COLO668 (cell line): ENCODE data around the gene MLLT10.

Experiments
- DNase-seq: peaks from one replicate; lab custom pipeline; 2025; ENCODE audit not compliant: unreplicated experiment; lab: John Stamatoyannopoulos, UW

The MLLT10 gene

DNA sequence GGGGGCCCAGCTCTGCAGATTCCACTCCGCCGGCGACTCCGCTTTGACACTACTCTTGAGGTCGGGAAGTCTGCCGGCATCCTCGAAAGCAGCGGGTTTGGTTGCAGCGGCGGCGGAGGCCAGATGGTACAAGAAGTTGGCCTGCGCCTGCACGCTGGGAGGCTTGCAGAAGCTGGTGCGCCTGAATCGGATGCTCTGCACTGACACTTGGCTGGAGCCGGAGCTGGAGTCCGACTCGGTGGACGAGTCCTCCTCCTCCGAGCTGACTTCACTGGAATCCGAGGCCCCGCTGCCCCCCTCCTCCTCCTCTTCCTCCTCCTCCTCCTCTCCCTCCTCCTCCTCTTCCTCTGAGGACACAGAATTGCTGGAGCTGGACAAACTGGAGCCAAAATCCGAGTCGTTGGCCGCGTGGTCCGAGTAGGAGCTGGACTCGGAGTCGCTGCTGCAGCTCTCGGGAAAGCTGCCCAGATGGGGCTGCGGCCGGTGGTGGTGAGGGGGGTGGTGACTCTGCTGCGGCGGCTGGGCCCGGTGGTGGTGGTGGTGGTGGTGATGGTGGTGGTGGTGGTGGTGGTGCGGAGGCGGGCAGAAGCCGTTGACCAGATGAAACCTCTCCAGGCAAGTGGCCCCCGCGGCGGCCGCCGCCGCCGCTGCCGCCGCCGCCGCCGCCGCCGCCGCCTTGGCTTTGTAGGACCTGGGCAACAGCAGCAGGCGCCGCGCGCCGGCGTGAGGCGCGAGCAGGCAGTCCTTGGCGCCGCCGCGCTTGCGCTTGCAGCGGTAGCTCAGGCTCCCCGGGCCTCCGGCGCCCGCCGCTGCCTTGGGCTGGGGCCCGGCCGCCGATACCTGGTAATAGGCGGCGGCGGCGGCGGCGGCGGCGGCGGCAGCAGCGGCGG lies 17.5 kb upstream of the MLLT10 start:
- peak; percentile 65 for DNase-seq

DNA sequence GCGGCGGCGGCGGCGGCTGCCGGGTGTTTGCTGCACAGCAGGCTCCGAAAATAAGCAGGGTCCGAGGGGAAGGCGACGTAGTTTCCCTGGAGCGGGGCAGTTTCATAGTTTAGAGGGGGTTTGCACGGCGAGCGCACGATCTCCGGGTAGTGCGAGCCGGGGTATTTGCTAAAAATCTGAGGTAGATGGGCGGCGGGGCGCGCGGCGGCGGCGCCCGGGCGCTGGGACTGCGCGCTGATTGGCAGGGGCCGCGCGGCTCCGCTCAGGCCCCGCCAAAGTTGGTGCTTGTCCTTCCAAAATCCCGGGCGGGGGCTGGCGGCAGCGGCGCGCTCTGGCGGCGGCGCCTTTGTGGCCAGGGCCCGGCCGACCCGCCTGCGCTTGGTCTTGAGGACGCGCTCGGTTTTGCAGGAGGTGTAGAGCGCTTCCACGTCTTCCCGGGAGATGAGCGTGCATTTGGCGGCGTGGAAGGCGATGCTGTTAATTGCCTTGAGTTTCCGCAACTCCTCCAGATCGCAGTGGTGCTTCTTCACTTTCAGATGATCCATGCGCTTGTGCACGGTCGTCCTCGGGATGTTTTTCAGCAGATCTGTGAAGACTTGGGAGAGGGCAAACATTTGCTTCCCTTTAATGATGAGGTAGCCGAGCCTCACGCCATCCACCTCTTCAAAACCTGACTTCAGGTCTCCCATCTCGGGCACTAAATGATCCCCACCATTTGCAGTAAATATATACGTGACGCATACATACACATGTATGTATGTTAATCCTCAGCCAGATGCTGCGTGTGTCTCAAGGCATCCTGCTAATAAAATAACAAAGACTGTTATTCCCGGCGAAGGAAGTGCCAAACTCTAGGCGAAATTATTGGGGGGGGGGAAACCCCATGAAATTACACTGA lies 16.6 kb upstream of the MLLT10 start:
- DNase-seq = peak; percentile 67

DNA sequence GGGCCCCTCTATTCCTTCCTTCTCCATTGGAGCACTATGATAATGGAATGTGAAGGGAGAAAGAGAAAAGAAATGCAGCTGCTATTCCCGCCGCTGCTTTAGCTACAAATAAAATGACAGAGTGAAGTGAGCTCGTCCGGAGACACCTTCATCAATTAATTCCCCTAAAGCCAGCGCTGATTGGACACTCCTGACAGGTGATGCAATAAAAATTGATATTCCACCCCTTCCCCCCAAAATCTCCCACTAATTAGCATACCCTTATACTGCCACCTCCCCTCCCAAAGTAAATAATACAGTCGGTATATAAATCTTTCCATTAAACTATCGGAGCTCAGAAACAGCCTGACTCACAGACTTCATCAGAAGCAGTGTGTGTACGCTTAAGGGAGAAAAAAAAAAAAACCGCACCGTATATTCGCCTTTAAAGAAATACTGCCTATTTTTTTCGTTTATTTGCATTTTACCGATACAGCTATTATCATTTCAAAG lies 15.8 kb upstream of the MLLT10 start:
- DNase-seq = peak; percentile 38

DNA sequence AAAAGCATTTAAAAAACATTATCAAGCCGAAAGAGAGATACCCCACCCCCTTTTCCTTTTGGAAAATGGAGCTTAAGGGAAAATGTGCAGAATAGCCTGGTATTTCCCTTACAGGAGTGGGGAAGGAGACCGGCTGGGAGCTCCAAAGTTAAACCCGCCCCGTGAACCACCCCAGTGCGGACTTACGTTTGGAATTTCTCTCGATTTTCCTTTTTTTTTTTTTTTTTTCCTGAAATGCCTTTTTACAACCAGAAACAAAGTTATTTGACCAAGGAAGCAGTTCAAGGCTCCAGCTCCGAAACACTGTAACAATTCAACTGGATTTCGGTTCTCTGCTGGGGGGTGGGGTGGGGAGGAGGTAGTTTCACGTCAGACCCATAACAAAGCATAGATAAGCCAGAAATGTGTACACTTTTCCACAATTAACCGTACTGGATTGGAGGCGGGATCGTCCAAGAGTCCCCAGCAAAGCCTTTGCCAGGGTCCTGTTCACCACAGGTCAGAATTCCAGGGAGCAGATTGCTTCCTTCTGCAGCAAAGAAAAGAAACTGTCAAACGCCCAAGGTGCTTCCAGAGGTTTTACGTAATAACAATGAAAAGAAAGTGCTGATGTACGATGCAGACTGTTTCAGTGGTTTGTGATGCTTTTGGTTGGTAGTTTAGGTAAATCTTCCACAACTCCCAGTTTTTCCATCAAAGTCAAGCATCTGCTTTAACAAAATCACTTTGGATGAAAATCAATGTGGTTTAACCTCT lies 15.2 kb upstream of the MLLT10 start:
- DNase-seq = no peak

DNA sequence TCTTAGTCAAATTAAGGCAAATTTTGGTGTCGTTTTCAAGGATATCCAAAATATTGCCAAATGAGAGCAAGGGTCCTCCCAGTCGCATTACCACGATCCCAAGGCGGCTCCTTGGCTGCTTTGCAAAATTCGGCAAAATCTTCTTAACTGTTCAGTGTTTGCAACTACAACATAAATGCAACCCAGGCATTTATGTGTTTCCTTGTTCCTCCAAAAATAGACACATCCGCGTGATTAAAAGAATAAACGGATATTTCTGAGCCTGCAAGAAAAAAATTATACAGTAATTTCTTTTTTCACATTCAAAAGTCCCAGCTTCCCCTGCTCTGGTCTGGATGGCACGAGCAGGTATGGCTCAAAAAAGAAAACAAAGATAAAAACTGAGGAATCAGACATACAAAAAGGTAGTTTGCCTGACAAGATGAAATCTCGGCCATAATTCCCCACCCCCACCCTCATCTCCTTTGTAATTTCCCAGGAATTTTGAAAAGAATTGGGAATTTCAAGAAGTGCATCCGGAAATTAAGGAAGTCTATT lies 14.6 kb upstream of the MLLT10 start:
- no peak for DNase-seq

DNA sequence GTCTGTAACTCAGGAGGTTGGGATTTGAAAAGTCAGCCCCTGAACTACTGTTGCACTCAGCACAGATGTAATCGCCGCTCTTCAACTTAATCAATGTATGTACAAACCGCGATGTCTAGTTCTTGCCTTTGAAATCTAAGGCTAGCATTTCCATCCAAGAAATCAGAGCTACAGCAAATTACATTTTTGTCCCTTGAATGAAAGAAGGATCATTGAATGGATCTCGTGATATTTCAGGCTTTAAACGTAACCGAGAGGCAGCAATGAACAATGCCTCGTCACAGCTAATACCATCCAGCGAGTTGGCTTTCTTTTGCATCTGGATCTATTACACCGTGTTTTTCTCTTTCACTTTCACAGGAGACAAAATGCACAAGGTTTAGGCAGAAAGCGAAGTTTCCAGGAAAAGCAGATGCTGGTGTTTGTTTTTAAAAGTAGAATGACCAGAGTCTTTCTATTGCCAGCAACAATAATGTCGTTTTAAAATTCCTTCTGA lies 14.0 kb upstream of the MLLT10 start:
- DNase-seq = peak; percentile 7

DNA sequence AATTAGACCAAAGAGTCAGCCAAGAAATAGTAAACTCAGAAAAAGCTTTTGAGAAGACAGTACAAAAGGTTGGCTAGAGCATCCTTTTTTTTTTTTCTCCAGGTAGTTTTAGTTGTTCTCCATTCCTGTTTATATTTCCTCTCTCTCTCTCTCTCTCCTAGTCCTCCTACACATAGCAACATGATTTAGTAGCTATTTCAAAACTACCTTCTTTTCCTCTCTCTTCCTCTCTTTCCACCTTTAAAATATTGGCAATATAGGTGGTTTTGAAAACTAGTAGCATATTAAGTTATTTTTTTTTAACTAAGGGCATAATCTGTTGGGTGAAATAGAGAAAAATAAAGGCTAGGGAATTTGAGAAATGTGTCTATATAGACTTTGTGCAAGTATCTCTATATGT lies 13.5 kb upstream of the MLLT10 start:
- DNase-seq = no peak

DNA sequence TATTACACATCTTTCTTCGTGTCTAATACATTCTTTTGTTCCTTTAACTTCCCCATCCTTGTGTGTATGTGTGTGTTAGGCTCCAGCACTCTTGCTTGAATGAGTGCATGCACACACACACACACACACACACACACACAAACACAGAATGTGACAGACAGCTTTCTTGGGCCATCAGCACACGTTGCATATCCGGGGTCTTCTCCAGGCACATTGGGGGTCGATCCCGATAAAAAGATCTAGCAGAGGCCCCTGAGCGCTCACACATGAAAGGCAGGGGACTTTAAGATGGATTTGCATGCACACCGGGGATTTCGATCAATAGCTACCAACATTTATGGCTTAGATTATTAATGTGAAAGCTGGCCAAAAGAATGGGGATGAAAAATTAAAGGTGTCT lies 13.1 kb upstream of the MLLT10 start:
- no peak for DNase-seq

DNA sequence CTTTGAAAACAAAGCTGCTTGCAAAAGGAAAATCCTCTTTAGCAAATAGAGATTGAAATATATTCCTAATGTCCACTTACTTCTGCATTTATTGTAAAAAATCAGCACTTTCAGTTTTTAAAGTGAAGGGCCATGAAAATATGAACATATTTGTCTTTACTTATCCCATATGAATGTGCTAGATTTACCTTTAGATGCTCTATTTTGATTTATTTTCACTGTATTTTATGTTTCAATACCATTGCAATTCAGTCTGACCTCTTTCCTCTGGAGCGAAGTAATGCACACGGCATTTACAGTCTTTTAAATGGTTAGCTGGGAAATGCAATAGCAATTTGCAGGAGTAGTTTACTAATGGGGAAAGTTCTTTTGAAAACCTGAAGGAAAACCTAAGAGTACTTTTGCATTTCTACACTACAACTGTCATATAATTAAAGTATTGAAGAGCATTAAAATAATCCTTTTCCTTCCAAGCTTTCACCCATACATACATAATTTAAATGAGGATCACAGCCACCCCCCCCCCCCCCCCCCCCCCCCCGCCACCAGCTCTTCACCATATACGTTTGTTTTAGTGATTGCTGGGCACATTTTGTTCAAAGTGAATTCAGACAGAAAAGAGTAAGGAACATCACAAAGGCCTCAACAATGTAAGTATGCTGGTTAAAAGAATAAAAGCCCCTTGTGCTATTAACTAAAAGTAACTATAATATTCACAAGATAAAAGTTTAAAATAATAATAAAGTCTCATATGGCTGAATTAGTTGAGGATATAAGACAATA lies 12.1 kb upstream of the MLLT10 start:
- no peak for DNase-seq

DNA sequence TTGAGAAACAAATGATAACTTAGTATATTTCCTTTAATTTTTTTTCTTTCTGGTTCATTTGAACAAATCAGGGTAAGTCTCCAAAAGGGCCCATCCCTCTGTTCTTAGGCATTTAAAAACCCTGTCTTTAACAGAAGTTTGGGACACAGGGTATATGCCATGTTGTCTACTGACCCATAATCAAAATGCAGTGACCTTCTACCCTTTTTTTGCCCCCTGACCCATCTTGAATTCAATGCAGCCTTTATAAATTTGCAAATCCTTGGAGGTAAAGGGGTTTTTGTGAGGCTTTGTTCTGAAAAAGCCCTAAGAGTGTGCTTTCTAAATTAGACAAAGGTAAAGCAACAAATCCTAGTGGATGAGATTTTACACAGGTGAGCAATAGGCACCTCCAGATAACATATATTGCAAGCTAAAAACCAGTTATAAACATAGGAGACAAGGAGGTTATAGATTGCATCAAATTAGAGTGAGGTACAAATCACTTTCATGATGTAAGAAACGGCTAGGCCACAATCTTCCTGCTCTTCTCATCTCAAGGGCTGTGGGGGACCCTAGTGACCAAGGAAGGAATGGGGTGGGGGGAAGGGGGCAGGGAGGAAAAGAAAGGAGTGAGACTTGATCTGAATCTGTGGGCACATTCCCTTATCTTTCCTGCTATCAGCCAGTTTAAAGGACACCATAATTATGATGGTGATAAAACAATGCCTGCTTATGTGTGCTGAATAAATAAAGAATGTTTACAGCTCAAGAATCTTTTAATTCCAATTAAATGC lies 11.2 kb upstream of the MLLT10 start:
- no peak for DNase-seq

DNA sequence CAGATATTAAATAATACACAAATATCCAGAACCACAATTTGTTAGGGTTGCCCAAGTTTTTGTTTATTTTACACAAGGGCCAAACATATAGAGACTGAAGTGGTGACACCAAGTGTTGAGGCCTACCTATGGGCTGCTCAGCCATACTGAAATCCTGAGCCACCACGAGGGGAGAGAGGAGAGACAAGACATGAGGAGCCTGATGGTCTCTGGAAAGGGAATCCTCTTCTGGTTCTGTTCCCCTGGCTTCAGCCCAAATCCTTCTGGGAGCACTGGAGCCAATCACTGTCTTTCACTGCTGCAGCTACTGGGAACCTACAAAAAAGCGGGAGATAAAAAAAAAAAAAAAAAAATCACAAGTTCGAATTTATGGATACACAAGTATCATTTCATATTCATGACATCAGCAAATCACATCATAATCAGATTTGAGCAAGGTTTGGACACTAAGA lies 10.4 kb upstream of the MLLT10 start:
- DNase-seq = no peak

DNA sequence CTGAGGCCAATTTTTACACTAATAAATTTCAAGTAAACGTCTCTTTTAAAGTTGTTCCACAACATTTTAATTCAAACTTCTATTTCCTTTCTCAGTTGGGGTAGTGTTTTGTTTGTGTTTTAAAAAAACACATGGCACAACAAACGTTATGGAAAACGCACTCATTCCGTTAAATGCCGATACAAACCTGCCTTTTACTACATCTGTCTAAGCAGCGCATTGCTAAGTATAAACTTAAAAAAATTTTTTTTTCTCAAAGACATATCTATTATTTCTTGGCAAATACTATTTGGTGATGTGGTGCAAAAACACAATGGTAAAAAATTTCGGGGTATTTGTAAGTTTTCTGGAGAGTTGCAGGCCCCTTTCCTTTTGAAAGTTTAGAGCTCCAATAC lies 9.9 kb upstream of the MLLT10 start:
- no peak for DNase-seq

DNA sequence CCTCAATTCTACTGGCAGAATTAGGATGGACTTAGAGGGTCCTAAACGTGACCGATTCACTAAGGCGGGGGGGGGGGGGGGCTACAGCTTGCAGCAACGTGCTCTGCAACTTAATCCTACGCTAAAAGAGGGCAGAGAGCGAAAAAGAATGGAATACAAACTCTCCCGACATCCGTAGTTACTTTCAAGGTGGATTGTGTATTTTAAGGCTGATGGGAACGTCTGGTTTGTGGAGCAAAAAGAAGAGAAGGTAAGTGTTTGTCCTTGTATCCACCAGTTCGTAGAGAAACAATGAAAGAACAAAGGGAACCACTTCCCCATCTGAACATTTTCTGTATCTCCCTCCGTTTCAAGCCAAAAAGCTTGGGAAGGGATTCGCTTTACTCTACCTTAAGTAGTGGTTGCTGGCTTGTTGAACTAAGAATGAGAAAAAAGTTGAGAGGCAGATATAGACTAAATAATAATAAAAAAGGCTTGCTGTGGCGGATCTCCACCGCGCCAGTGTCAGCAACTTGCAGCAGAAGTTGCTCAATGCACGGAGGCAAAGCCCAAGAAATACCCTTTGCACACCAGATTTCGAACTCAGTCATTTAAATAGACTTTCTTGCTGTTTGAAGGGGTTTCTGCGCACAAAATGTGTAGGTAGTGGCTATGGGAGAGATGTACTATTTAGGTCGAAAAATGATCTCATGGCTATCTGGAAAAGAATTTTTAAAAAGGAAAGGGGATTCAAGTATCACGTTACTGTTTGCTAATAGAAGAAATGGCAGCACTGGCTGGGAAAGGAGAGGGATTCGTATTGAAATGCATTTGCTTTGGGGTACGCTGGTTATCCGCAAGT lies 9.3 kb upstream of the MLLT10 start:
- DNase-seq = peak; percentile 19

DNA sequence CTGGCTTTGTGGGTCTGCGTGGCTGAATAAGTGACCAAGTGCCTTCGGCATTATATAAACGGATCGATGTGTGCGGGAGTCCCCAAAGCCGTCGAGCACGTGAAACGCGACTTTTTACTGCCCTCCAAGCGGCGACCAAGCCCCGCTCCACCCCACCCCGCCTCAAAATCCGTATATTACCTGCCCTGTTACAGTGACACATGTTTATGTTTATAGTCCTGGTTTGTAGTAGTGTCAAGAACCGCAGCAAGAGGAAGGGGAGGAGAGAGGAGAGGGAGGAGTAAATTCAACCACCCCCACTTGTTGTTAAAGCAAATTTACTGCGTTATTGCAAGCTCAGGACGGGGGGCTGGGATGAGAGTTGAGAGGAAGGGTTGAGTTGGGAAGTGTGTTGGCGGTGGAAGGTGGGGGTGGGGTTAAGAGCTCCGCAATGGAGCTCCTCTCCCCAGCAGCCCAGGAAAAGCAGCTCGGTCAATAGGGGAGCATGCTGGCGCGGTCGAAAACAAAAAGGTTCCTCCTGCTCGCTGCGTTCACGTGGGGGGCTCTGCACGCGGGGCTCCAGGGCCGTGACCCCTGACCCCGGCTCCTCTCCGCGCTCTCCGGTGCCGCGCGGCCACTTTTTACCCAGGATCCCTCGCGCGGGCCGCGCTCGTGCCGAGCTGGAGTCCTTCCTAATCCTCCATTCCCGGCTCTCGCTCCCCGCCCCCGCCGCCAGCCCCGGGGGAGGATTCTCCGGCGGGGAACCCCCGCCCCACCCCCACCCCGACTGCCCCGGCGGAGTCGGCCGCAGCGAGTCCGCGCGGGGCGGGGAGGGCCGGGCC lies 8.5 kb upstream of the MLLT10 start, which contains the start of gene SKIDA1:
Gene SKIDA1 (minus strand): TSS at position 316 of the 821 bp plus-strand sequence. CDS start 7,860 bp downstream, outside the sequence.
- DNase-seq = peak; percentile 92

DNA sequence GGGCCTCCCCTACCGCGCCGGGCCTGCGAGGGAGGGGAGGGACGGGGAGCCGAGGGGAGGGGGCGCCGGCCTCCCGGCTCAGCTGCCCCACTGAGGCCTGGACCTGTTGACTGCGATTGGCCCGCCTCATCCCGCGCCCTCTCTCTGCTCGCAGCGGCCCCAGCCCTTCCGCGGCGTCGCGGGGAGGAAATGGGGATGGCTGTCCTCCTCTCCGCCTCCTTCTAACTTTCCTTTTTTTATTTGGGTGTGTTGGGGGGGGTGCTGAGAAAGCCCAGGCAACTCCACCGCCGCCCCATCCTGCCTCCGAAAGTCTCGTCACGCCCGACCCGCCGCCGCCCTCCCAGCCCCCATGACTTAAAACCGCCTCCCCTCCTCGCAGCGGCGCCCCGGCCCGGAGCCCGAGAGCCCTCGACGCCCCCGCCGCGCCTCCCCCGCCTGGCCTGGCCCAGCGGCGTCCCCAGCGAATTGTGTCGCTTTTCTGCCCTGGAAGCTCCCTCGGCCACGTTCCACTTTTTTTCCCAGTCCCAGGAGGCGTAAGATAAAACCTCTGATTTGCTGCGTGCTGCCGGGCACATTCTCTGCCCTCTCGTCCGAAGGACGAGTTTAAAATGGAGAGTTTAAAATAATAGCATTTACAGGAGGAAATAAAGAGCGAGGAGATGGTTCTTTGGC lies 7.7 kb upstream of the MLLT10 start:
- peak; percentile 75 for DNase-seq

DNA sequence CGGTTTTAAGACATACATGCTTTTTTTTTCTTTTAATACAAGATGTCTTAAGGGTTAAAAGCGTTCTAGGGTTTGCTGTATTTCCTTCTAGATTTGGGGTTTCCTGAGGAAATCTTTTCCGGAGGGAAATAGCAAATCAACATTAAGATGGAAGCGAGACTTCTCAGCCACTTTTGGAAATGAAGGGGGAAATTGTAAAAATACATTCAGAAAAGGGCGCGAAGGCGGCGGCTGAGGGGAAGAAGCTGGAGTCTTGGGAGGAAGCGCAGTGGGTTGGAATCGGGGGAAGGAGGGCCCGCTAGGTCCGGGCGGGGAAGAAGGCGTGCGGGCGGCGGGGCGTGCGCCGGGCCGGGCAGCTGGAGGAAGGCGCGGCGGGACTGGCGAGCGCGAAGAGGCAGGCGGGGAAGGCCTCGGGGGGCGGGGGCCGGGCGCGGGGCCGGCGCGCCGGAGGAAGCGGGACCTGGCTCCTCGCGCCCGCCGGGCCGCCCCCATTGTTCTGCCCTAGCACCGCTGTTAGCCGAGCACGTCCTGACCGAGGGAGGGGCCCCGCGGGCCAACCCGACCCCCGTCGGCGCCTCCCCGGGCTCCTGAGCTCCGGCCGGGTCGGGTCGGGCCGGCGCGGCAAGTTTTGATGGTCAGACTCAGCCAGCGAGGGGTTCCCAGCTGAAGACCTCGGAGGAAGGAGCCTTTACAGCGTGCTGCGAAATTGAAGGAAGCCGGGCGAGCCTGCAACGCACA lies 7.0 kb upstream of the MLLT10 start:
- peak; percentile 70 for DNase-seq
